HEK293 (cell line): ENCODE measurements around the gene VSIG10L.

Experiments used
- CTCF ChIA-PET: fragments of 350-600 bp; formaldehyde crosslinking; extraction: SDS; loops from one replicate; lab custom pipeline; 2021; ENCODE audit warnings: antibody characterized with exemption; lab: Yijun Ruan, JAX
- POLR2A ChIA-PET: fragments of 300-600 bp; formaldehyde crosslinking; extraction: SDS; loops from one replicate; lab custom pipeline; 2020; ENCODE audit warnings: antibody characterized with exemption, inconsistent platforms; lab: Yijun Ruan, JAX
- H3K27ac ChIP-seq: fragments of 200-500 bp; sonication (Bioruptor generic); 2 replicates; pipeline ENCODE4 v1.5.1; 2014; ENCODE audit warnings: low read depth, low read length, control low read depth, inconsistent platforms; ENCODE audit errors: extremely low read depth
- H3K36me3 ChIP-seq, 2 experiments: fragments of 200-500 bp in 1 of 2; sonication (Bioruptor generic) in 1 of 2; 1 replicate in 1 of 2; 2 replicates in 1 of 2; pipeline ENCODE4 v1.5.1; 2014 to 2017; ENCODE audit warnings: inconsistent platforms in 2 of 2, low read length in 2 of 2; ENCODE audit not compliant: control insufficient read depth in 2 of 2, insufficient read depth in 1 of 2
- H3K4me1 ChIP-seq: fragments of 200-500 bp; sonication (Bioruptor generic); 2 replicates; pipeline ENCODE4 v1.5.1; 2014; ENCODE audit warnings: mild to moderate bottlenecking, low read length, inconsistent platforms; ENCODE audit not compliant: control insufficient read depth, insufficient read depth
- H3K4me3 ChIP-seq: 2 replicates; pipeline ENCODE4 v1.5.1; 2011; ENCODE audit warnings: low read depth, mild to moderate bottlenecking, control low read depth, low read length, moderate library complexity
- H3K9me3 ChIP-seq: fragments of 200-500 bp; sonication (Bioruptor generic); 2 replicates; pipeline ENCODE4 v1.5.1; 2014; ENCODE audit warnings: low read depth, low read length, inconsistent platforms; ENCODE audit not compliant: control insufficient read depth, insufficient read depth
- IKZF3 ChIP-seq: fragments of 450-650 bp; IDR thresholded peaks from 2 replicates; pipeline ENCODE4 v1.5.0; 2018; ENCODE audit warnings: missing biosample characterization, mild to moderate bottlenecking, missing genetic modification characterization, moderate library complexity
- KLF7 ChIP-seq: fragments of 450-650 bp; formaldehyde crosslinking; IDR thresholded peaks from 2 replicates; pipeline ENCODE4 v1.5.1; 2016; ENCODE audit warnings: missing biosample characterization, missing genetic modification characterization, borderline replicate concordance
- ZFP41 ChIP-seq: fragments of 450-650 bp; formaldehyde crosslinking; IDR thresholded peaks from 2 replicates; pipeline ENCODE4 v1.5.1; 2016; ENCODE audit warnings: missing biosample characterization, missing genetic modification characterization, borderline replicate concordance
- ZNF114 ChIP-seq: fragments of 450-650 bp; formaldehyde crosslinking; IDR thresholded peaks from 2 replicates; pipeline ENCODE4 v1.5.0; 2017; ENCODE audit warnings: missing biosample characterization, missing genetic modification characterization
- ZNF132 ChIP-seq: fragments of 450-650 bp; formaldehyde crosslinking; IDR thresholded peaks from 2 replicates; pipeline ENCODE4 v1.5.1; 2017; ENCODE audit warnings: missing biosample characterization, missing genetic modification characterization, borderline replicate concordance
- ZNF138 ChIP-seq: fragments of 450-650 bp; formaldehyde crosslinking; IDR thresholded peaks from 2 replicates; pipeline ENCODE4 v1.5.1; 2016; ENCODE audit warnings: missing biosample characterization, missing genetic modification characterization, borderline replicate concordance
- ZNF155 ChIP-seq: fragments of 450-650 bp; formaldehyde crosslinking; IDR thresholded peaks from 2 replicates; pipeline ENCODE4 v1.5.1; 2016; ENCODE audit warnings: missing biosample characterization, missing genetic modification characterization
- ZNF2 ChIP-seq: fragments of 450-650 bp; formaldehyde crosslinking; IDR thresholded peaks from 2 replicates; pipeline ENCODE4 v1.5.1; 2016; ENCODE audit warnings: missing biosample characterization, missing genetic modification characterization
- ZNF23 ChIP-seq: fragments of 450-650 bp; formaldehyde crosslinking; IDR thresholded peaks from 2 replicates; pipeline ENCODE4 v1.5.1; 2016; ENCODE audit warnings: missing biosample characterization, missing genetic modification characterization, borderline replicate concordance
- ZNF350 ChIP-seq: fragments of 450-650 bp; formaldehyde crosslinking; IDR thresholded peaks from 2 replicates; pipeline ENCODE4 v1.5.0; 2017; ENCODE audit warnings: missing biosample characterization, mild to moderate bottlenecking, missing genetic modification characterization
- ZNF391 ChIP-seq: fragments of 450-650 bp; formaldehyde crosslinking; IDR thresholded peaks from 2 replicates; pipeline ENCODE4 v1.5.1; 2016; ENCODE audit warnings: low read depth, missing biosample characterization, missing genetic modification characterization, borderline replicate concordance
- ZNF404 ChIP-seq: fragments of 450-650 bp; formaldehyde crosslinking; IDR thresholded peaks from 2 replicates; pipeline ENCODE4 v1.5.1; 2017; ENCODE audit warnings: missing biosample characterization, missing genetic modification characterization
- ZNF433 ChIP-seq: fragments of 450-650 bp; formaldehyde crosslinking; IDR thresholded peaks from 2 replicates; pipeline ENCODE4 v1.5.1; 2016; ENCODE audit warnings: missing biosample characterization, missing genetic modification characterization, low read depth
- ZNF555 ChIP-seq: fragments of 450-650 bp; formaldehyde crosslinking; conservative IDR thresholded peaks from 2 replicates; pipeline ENCODE4 v1.5.1; 2017; ENCODE audit warnings: missing biosample characterization, mild to moderate bottlenecking, missing genetic modification characterization, inconsistent platforms
- ZNF654 ChIP-seq: fragments of 450-650 bp; formaldehyde crosslinking; IDR thresholded peaks from 2 replicates; pipeline ENCODE4 v1.5.1; 2016; ENCODE audit warnings: low read depth, missing biosample characterization, missing genetic modification characterization
- ZNF677 ChIP-seq: fragments of 450-650 bp; IDR thresholded peaks from 2 replicates; pipeline ENCODE4 v1.5.0; 2018; ENCODE audit warnings: missing biosample characterization, mild to moderate bottlenecking, missing genetic modification characterization, moderate library complexity
- ZNF747 ChIP-seq: fragments of 450-650 bp; formaldehyde crosslinking; IDR thresholded peaks from 2 replicates; pipeline ENCODE4 v1.5.1; 2016; ENCODE audit warnings: missing biosample characterization, missing genetic modification characterization
- ZNF76 ChIP-seq: fragments of 450-650 bp; formaldehyde crosslinking; IDR thresholded peaks from 2 replicates; pipeline ENCODE4; 2016; ENCODE audit warnings: low read depth, missing biosample characterization, missing genetic modification characterization, borderline replicate concordance
- TF ChIP-seq, protein P1 (sequence below): fragments of 450-650 bp; formaldehyde crosslinking; IDR thresholded peaks from 2 replicates; pipeline ENCODE4 v1.5.1; 2016; ENCODE audit warnings: missing biosample characterization, missing genetic modification characterization
- TF ChIP-seq, protein P2 (sequence below): fragments of 450-650 bp; formaldehyde crosslinking; IDR thresholded peaks from 2 replicates; pipeline ENCODE4 v1.5.1; 2017; ENCODE audit warnings: missing biosample characterization, missing genetic modification characterization
- TF ChIP-seq, protein P3 (sequence below): fragments of 450-650 bp; formaldehyde crosslinking; conservative IDR thresholded peaks from 2 replicates; pipeline ENCODE4 v1.5.1; 2016; ENCODE audit warnings: low read depth, missing biosample characterization, missing genetic modification characterization

The VSIG10L gene

DNA sequence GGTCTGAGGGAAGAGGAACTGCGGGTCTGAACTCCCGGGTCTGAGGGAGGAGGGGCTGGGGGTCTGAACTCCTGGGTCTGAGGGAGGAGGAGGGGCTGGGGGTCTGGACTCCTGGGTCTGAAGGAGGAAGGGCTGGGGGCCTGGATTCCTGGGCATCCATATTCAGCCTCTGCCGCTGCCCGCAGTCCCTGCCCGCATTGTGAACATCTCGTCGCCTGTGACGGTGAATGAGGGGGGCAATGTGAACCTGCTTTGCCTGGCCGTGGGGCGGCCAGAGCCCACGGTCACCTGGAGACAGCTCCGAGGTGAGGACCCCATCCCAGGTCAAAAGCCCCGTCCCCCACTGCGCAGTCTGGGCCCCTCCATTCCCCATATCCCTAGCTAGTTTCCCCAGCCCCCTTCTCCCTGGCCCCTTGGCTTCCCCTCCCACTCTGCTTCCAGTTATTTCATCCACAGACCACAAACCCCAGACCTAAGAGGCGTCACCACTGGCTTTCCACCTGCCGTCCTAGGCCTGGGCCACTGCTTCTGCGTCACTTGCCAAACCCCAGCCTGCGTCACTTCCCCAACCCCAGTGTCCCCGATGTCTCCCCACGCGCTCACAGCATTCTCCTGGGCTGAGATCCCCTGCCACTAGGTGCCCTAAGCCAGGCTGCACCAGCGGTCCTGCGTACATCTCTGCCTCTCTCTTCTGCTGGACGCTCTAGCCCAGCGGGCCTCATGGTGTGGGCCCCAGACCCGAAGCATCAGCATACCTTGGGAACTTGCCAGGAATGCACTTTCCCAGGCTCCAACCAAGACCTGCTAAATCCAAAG lies 16.6 kb downstream of the VSIG10L start:
- no peaks in the 10 kb centered on the region for H3K9me3 ChIP-seq
- no peak overlapping the region for H3K4me3 ChIP-seq
- no peaks in the 10 kb centered on the region for H3K36me3 ChIP-seq
- CTCF ChIA-PET: interaction anchor here (0.6 to 1.0 kb wide), 3 partner anchors 83 to 167 kb away, joined by 4 to 7 read pairs (median 4); no protein-coding TSS in a partner anchor
- TF ChIP-seq ZNF677 (tag by site-specific recombination) (no peak), KLF7 (tag by site-specific recombination) (no peak), IKZF3 (tag by site-specific recombination) (no peak), ZNF404 (no peak)
- TF ChIP-seq, protein P1, sequence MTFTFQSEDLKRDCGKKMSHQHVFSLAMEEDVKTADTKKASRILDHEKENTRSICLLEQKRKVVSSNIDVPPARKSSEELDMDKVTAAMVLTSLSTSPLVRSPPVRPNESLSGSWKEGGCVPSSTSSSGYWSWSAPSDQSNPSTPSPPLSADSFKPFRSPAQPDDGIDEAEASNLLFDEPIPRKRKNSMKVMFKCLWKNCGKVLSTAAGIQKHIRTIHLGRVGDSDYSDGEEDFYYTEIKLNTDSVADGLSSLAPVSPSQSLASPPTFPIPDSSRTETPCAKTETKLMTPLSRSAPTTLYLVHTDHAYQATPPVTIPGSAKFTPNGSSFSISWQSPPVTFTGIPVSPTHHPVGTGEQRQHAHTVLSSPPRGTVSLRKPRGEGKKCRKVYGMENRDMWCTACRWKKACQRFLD (tag by site-specific recombination): no peak
- TF ChIP-seq, all 188 proteins: peak for 0
- POLR2A ChIA-PET: no interaction called here
- Histone ChIP-seq H3K27ac (no peak overlapping the region), H3K4me1 (no peaks in the 10 kb centered on the region; the same call in 1 of the 2 replicates)

DNA sequence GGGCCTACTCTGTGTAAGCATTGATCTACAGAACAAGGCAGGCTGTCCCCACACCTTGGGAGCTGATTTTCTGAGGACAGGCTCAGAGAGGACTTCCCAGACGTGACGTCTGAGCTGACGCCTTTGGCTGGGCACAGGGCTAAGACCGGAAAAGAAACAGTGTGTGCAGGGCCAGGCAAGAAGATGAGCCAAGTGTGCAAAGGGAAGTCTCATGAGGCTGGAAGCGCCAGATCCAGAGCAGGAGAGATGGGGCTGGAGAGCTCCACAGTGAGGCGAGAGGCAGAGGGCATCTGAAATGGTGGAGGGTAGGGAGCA lies 17.8 kb downstream of the VSIG10L start:
- Histone ChIP-seq H3K4me3 (no peak overlapping the region), H3K36me3 (no peaks in the 10 kb centered on the region), H3K9me3 (no peaks in the 10 kb centered on the region), H3K27ac (no peak overlapping the region), H3K4me1 (no peaks in the 10 kb centered on the region; the same call in 1 of the 2 replicates)
- POLR2A ChIA-PET: no interaction called here
- CTCF ChIA-PET: interaction anchor here (1.2 kb wide), 1 partner anchor 153 kb away, joined by 4 read pairs; no protein-coding TSS in a partner anchor
- TF ChIP-seq ZNF132 (tag by site-specific recombination): no peak
- TF ChIP-seq, protein P2, sequence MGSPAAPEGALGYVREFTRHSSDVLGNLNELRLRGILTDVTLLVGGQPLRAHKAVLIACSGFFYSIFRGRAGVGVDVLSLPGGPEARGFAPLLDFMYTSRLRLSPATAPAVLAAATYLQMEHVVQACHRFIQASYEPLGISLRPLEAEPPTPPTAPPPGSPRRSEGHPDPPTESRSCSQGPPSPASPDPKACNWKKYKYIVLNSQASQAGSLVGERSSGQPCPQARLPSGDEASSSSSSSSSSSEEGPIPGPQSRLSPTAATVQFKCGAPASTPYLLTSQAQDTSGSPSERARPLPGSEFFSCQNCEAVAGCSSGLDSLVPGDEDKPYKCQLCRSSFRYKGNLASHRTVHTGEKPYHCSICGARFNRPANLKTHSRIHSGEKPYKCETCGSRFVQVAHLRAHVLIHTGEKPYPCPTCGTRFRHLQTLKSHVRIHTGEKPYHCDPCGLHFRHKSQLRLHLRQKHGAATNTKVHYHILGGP: no peak
- TF ChIP-seq ZFP41 (tag by site-specific recombination): no peak
- TF ChIP-seq ZNF350: no peak
- no peak for TF ChIP-seq ZNF2 (tag by site-specific recombination)
- no peak for TF ChIP-seq ZNF114 (tag by site-specific recombination)
- no peak for TF ChIP-seq ZNF76
- no peak for TF ChIP-seq ZNF23
- TF ChIP-seq, protein P3, sequence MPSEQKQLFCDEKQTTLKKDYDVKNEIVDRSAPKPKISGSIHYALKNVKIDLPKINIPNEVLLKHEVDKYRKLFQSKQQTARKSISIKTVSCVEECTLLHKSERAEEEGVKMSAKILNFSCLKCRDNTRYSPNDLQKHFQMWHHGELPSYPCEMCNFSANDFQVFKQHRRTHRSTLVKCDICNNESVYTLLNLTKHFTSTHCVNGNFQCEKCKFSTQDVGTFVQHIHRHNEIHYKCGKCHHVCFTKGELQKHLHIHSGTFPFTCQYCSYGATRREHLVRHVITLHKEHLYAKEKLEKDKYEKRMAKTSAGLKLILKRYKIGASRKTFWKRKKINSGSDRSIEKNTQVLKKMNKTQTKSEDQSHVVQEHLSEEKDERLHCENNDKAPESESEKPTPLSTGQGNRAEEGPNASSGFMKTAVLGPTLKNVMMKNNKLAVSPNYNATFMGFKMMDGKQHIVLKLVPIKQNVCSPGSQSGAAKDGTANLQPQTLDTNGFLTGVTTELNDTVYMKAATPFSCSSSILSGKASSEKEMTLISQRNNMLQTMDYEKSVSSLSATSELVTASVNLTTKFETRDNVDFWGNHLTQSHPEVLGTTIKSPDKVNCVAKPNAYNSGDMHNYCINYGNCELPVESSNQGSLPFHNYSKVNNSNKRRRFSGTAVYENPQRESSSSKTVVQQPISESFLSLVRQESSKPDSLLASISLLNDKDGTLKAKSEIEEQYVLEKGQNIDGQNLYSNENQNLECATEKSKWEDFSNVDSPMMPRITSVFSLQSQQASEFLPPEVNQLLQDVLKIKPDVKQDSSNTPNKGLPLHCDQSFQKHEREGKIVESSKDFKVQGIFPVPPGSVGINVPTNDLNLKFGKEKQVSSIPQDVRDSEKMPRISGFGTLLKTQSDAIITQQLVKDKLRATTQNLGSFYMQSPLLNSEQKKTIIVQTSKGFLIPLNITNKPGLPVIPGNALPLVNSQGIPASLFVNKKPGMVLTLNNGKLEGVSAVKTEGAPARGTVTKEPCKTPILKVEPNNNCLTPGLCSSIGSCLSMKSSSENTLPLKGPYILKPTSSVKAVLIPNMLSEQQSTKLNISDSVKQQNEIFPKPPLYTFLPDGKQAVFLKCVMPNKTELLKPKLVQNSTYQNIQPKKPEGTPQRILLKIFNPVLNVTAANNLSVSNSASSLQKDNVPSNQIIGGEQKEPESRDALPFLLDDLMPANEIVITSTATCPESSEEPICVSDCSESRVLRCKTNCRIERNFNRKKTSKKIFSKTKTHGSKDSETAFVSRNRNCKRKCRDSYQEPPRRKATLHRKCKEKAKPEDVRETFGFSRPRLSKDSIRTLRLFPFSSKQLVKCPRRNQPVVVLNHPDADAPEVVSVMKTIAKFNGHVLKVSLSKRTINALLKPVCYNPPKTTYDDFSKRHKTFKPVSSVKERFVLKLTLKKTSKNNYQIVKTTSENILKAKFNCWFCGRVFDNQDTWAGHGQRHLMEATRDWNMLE (tag by site-specific recombination): no peak
- TF ChIP-seq IKZF3 (tag by site-specific recombination): no peak
- no peak for TF ChIP-seq ZNF391 (tag by site-specific recombination)
- TF ChIP-seq ZNF555: no peak
- TF ChIP-seq ZNF155 (tag by site-specific recombination): no peak
- no peak for TF ChIP-seq ZNF433 (tag by site-specific recombination)
- TF ChIP-seq ZNF138: no peak
- no peak for TF ChIP-seq ZNF747 (tag by site-specific recombination)
- TF ChIP-seq ZNF654: no peak
